Stimulated activated effector memory CD8-positive, alpha-beta T cell treated with anti-CD3 and anti-CD28 coated beads, Interleukin-12 subunit alpha, Interleukin-12 subunit beta, amount 100 ng/mL, for 72 hours (primary cell): ENCODE measurements around the gene CRY2.
A peak's percentile ranks its signal among the peaks of the same experiment; 100 is the strongest.
"Not testable (repeated sequence)": the region's sequence is repeated elsewhere in the genome, so short reads cannot be mapped to it uniquely, and the experiment has no call there.

ENCODE experiments used
- ATAC-seq: fragments of 150-1000 bp; cut with Tn5 transposase; 2 replicates; pipeline ENCODE4 v1.10.0; 2021
- DNase-seq, 2 donors: peaks; one replicate each; pipeline ENCODE4 v3.0.0; 2021 to 2022; ENCODE audit warnings: low spot score in 2 of 2
- H3K27ac Mint-ChIP-seq: one replicate; pipeline ENCODE4 v1.8.0; 2022; ENCODE audit warnings: mild to moderate bottlenecking, mixed read lengths
- H3K36me3 Mint-ChIP-seq: one replicate; pipeline ENCODE4 v1.8.0; 2022; ENCODE audit warnings: mild to moderate bottlenecking, mixed read lengths
- H3K4me1 Mint-ChIP-seq: one replicate; pipeline ENCODE4 v1.8.0; 2022; ENCODE audit warnings: mixed read lengths
- H3K4me3 Mint-ChIP-seq: one replicate; pipeline ENCODE4 v1.8.0; 2022; ENCODE audit warnings: mild to moderate bottlenecking, mixed read lengths
- H3K9me3 Mint-ChIP-seq: one replicate; pipeline ENCODE4 v1.8.0; 2022; ENCODE audit warnings: mixed read lengths

The CRY2 gene

DNA sequence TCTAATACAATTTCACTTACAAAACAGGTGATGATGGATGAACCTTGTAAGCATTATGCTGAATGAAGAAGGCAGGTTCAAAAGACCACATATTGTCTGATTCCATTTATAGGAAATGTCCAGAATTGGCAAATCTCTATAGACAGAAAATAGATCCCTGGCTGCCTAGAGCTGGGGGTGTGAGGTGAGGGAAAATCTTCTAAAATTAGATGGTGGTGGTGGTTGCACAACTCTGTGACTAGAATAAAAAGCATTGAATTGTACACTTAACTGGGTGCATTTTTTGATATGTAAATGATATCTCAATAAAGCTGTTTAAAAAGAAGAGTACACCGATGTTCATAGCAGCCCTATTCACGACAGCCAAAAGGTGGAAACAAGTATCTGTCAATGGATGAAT lies 16.7 kb upstream of the CRY2 start:
- H3K27ac Mint-ChIP-seq, result no peak overlapping the region
- ATAC-seq (no peak), DNase-seq (no peak)
- no peaks in the 10 kb centered on the region for H3K9me3 Mint-ChIP-seq
- H3K36me3 Mint-ChIP-seq, result no peaks in the 10 kb centered on the region
- peaks cover 12% of the 10 kb centered on the region for H3K4me1 Mint-ChIP-seq
- no peak overlapping the region for H3K4me3 Mint-ChIP-seq

GRCh38 chr11:45832811-45833441 lies 14.3 kb upstream of the CRY2 start:
- H3K27ac Mint-ChIP-seq, result no peak overlapping the region
- peaks cover 12% of the 10 kb centered on the region for H3K4me1 Mint-ChIP-seq
- ATAC-seq (no peak), DNase-seq (no peak)
- H3K36me3 Mint-ChIP-seq, result no peaks in the 10 kb centered on the region
- H3K4me3 Mint-ChIP-seq, result no peak overlapping the region
- no peaks in the 10 kb centered on the region for H3K9me3 Mint-ChIP-seq

GRCh38 chr11:45833761-45834160 lies 13.5 kb upstream of the CRY2 start:
- DNase-seq (no peak), ATAC-seq (no peak)
- Mint-ChIP-seq H3K4me3 (peak overlapping the region; percentile 49), H3K9me3 (no peaks in the 10 kb centered on the region), H3K36me3 (no peaks in the 10 kb centered on the region), H3K27ac (peak overlapping the region; percentile 65), H3K4me1 (peaks cover 12% of the 10 kb centered on the region)

DNA sequence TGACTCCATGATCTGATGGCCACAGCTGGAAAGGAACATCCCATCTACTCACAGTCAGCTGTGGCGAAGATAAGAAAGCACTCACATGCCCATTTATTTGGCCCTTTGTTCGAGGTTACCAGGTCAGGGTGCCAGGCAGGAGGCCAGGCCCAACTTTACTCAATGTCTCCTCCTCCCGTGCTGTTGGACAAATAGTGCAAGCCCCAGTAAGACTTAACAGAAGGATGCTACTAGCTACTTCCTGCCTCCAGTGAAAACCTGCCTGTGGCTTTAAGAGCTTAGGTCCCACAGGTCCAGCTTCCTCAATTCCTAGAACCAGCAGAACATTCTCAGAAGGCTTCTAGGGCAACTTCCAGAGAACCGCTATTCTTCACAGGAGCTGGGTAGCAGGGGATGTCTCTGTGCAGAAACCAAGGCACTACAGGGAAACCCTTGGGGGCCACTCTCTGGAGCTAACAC lies 12.9 kb upstream of the CRY2 start:
- peak overlapping the region; percentile 49 for H3K4me3 Mint-ChIP-seq

GRCh38 chr11:45839204-45839603 lies 8.1 kb upstream of the CRY2 start:
- no peak for DNase-seq
- Mint-ChIP-seq H3K4me3 (no peak overlapping the region), H3K4me1 (peaks cover 17% of the 10 kb centered on the region), H3K36me3 (no peaks in the 10 kb centered on the region), H3K9me3 (no peaks in the 10 kb centered on the region), H3K27ac (no peak overlapping the region)
- no peak for ATAC-seq

More for the DNA sequence above, 12.9 kb upstream of the CRY2 start:
- H3K4me1 Mint-ChIP-seq, result peaks cover 12% of the 10 kb centered on the region
- no peaks in the 10 kb centered on the region for H3K36me3 Mint-ChIP-seq
- peak overlapping the region; percentile 65 for H3K27ac Mint-ChIP-seq
- ATAC-seq (peak; percentile 87), DNase-seq (peak; percentile 10 to 70)
- no peaks in the 10 kb centered on the region for H3K9me3 Mint-ChIP-seq

GRCh38 chr11:45840251-45840650 lies 7.0 kb upstream of the CRY2 start:
- not testable (repeated sequence) for H3K9me3 Mint-ChIP-seq, H3K27ac Mint-ChIP-seq, H3K36me3 Mint-ChIP-seq, ATAC-seq, H3K4me3 Mint-ChIP-seq, DNase-seq
- peaks cover 12% of the 10 kb centered on the region for H3K4me1 Mint-ChIP-seq

DNA sequence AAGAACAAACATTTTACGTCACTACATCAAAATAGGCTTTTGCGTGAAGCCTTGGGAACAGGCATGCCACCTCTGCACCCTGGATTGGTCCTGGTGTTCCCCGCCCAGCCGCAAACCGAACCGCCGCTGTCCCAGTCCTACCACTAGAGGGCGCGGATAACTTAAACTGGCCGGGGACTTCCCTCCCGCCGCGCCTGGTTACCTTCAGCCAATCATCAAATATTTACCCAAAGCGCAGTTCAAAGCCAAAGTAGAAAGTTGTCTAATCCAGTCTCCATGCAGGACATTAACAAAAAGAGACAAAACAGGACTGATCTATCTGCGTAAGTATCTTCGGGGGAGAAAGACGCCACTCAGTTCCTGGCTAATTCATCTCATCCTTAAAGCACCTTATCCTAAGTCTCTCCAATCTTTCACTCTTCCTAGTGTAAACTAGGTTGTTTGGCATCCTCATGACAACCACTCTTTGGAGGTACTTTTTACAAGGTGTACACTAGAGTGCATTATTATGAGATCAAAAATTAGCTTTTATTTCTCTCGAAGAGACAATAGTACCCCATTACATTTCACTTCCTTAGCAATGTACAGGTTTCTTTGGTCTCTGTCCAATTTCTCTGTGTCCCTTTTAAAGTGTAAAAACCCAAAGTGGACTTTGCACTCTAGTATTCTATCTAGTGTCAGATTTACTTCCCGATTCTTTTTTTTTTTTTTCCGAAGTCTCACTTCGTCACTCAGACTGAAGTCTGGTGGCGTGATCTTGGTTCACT lies 3.9 kb upstream of the CRY2 start:
- H3K27ac Mint-ChIP-seq, result peak overlapping the region; percentile 53
- H3K4me1 Mint-ChIP-seq, result peaks cover 27% of the 10 kb centered on the region
- peak; percentile 33 for ATAC-seq
- DNase-seq, result peak; percentile 79 to 90
- H3K9me3 Mint-ChIP-seq, result no peaks in the 10 kb centered on the region
- peak overlapping the region; percentile 29 for H3K4me3 Mint-ChIP-seq
- peaks cover 6% of the 10 kb centered on the region for H3K36me3 Mint-ChIP-seq

DNA sequence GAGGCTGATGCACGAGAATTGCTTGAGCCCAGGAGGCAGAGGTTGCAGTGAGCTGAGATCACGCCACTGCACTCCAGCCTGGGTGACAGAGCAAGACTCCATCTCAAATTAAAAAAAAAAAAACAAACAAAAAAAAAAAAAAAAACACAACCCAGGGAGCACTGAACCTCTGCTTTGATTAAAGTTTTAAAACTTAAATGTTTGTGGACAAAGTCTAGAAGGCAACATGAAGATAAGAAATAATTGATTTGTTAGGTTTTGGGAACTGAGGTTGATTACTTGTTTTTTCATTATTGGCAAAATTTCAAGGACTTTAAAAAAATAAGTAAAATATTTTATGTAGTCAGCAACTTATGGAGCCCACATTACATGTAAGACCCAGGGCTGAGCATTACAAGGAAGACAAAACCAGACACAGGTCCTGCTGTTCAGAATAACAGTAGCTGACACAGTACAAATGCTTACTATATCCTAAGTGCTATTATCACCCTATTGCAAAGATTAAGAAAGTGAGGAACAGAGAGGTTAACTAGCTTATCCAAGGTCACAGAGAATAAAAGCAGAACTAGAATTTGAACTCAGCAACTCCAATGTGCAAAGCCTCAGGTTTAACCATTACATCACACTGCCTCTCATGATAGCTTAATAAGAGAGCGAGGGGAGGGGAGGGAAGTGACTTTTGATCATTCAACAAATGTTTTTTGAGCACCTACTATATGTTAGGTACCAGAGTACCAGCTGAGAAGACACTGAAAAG lies 2.3 kb upstream of the CRY2 start:
- DNase-seq (no peak), ATAC-seq (no peak)
- Mint-ChIP-seq H3K9me3 (no peaks in the 10 kb centered on the region), H3K4me3 (no peak overlapping the region), H3K27ac (no peak overlapping the region), H3K36me3 (peaks cover 6% of the 10 kb centered on the region), H3K4me1 (peaks cover 38% of the 10 kb centered on the region)

- Mint-ChIP-seq H3K27ac (peak overlapping the region; percentile 94), H3K4me1 (peaks cover 47% of the 10 kb centered on the region), H3K9me3 (no peaks in the 10 kb centered on the region), H3K4me3 (peak overlapping the region; percentile 78), H3K36me3 (peaks cover 6% of the 10 kb centered on the region)
- DNase-seq (no peak), ATAC-seq (no peak)
Measured at GRCh38 chr11:45846174-45846675, 1.1 kb upstream of the CRY2 start.

- Mint-ChIP-seq H3K9me3 (no peaks in the 10 kb centered on the region), H3K4me3 (peak overlapping the region; percentile 78), H3K4me1 (peaks cover 55% of the 10 kb centered on the region), H3K36me3 (peaks cover 6% of the 10 kb centered on the region), H3K27ac (peak overlapping the region; percentile 94)
- DNase-seq, result no peak
- peak; percentile 45 for ATAC-seq
Measured at GRCh38 chr11:45847911-45848316, 639 bp downstream of the CRY2 start.

DNA sequence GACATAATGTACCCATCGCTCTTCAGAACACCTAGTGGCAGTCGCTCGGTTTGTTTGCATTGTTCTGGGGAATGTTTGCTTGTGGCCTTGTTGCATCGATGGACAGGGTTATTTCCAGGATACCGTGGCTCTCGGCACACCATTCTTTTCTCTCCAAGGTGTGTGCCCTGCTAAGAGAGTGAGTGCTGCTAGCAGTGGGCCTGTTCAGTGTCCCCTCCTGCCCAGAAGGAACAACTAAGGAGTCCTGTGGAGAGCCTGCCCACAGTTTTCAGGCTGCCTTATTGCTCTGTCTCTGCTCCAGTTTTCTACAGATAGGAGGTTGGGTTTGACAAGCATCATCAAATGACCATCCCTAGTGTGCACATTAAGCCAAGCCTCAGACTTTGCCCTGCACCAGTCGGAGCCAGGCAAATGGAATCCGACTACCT lies 1.4 kb downstream of the CRY2 start:
- no peaks in the 10 kb centered on the region for H3K9me3 Mint-ChIP-seq
- ATAC-seq (no peak), DNase-seq (no peak)
- no peak overlapping the region for H3K27ac Mint-ChIP-seq
- H3K4me1 Mint-ChIP-seq, result peaks cover 48% of the 10 kb centered on the region
- peaks cover 6% of the 10 kb centered on the region for H3K36me3 Mint-ChIP-seq
- peak overlapping the region; percentile 78 for H3K4me3 Mint-ChIP-seq

DNA sequence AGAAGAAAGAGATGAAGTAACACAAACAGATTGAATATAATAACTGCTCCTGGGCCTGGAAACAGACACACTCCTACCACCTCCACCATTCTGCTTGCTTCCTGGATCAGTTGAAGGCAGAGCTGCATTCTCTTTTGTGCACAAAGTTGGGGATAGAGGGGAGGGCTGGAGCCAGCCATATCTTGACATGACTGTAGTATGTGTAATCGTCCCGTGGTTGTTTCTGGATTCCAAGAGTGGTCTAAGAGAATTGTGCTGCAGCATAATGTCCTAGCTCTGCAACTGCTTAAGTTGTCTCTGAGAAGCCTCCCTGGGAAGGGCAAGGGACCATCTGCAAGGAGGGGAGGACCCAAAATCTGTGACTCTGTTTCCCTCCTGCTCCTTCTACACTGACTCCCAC lies 3.2 kb downstream of the CRY2 start:
- peak overlapping the region; percentile 7 for H3K27ac Mint-ChIP-seq
- H3K9me3 Mint-ChIP-seq, result no peaks in the 10 kb centered on the region
- H3K36me3 Mint-ChIP-seq, result peaks cover 8% of the 10 kb centered on the region
- ATAC-seq (no peak), DNase-seq (no peak)
- H3K4me1 Mint-ChIP-seq, result peaks cover 51% of the 10 kb centered on the region
- H3K4me3 Mint-ChIP-seq, result no peak overlapping the region

GRCh38 chr11:45851228-45851627 lies 4.0 kb downstream of the CRY2 start:
- Mint-ChIP-seq H3K27ac (no peak overlapping the region), H3K36me3 (peaks cover 16% of the 10 kb centered on the region), H3K9me3 (no peaks in the 10 kb centered on the region), H3K4me3 (no peak overlapping the region), H3K4me1 (peaks cover 50% of the 10 kb centered on the region)
- ATAC-seq (no peak), DNase-seq (no peak)

GRCh38 chr11:45852018-45852711 lies 4.9 kb downstream of the CRY2 start:
- peaks cover 40% of the 10 kb centered on the region for H3K4me1 Mint-ChIP-seq
- H3K36me3 Mint-ChIP-seq, result peaks cover 21% of the 10 kb centered on the region
- no peak for DNase-seq
- no peak overlapping the region for H3K4me3 Mint-ChIP-seq
- ATAC-seq, result no peak
- no peaks in the 10 kb centered on the region for H3K9me3 Mint-ChIP-seq
- peak overlapping the region; percentile 29 for H3K27ac Mint-ChIP-seq

GRCh38 chr11:45852712-45853101 lies 5.4 kb downstream of the CRY2 start:
- Mint-ChIP-seq H3K27ac (peak overlapping the region; percentile 29), H3K4me3 (no peak overlapping the region), H3K4me1 (peaks cover 40% of the 10 kb centered on the region), H3K9me3 (no peaks in the 10 kb centered on the region), H3K36me3 (peaks cover 23% of the 10 kb centered on the region)
- ATAC-seq (no peak), DNase-seq (no peak)
